Measurements from ENCODE around the gene ARL6IP5.

- no peak for TF ChIP-seq CTCF (conservative IDR thresholded peaks at IDR 0.05; ENCODE audit: low read length)
- no peak for TF ChIP-seq EZH2phosphoT487 (IDR thresholded peaks at IDR 0.05; ENCODE audit: borderline replicate concordance)
These were observed 25.9 kb upstream of the ARL6IP5 start for GRCh38 chr3:69058947-69059224.

Data from Loucy (cell line).